ENCODE results near the gene SCAP.
"Not testable (repeated sequence)": the region's sequence is repeated elsewhere in the genome, so short reads cannot be mapped to it uniquely, and the experiment has no call there.

DNA sequence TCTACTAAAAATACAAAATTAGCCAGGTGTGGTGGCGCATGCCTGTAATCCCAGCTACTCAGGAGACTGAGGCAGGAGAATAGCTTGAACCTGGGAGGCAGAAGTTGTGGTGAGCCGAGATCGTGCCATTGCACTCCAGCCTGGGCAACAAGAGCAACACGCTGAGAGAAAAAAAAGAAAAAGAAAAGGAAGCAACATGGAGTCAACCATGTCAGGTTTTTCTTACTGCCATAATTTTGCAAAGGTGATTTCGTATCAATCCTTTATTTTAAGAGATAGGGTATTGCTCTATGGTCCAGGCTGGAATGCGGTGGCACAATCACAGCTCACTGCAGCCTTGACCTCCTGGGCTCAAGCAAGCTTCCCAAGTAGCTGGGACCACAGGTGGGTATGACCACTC is 4.5 kb upstream of the SCAP start:
- TF ChIP-seq, protein P1, sequence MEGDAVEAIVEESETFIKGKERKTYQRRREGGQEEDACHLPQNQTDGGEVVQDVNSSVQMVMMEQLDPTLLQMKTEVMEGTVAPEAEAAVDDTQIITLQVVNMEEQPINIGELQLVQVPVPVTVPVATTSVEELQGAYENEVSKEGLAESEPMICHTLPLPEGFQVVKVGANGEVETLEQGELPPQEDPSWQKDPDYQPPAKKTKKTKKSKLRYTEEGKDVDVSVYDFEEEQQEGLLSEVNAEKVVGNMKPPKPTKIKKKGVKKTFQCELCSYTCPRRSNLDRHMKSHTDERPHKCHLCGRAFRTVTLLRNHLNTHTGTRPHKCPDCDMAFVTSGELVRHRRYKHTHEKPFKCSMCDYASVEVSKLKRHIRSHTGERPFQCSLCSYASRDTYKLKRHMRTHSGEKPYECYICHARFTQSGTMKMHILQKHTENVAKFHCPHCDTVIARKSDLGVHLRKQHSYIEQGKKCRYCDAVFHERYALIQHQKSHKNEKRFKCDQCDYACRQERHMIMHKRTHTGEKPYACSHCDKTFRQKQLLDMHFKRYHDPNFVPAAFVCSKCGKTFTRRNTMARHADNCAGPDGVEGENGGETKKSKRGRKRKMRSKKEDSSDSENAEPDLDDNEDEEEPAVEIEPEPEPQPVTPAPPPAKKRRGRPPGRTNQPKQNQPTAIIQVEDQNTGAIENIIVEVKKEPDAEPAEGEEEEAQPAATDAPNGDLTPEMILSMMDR (IDR thresholded peaks at IDR 0.05) = not testable (repeated sequence)
- TF ChIP-seq POLR2A (IDR thresholded peaks at IDR 0.05) = not testable (repeated sequence)
